ENCODE measurements around the gene TATDN2. TPM values are rescaled to one million over a fixed set of nuclear protein-coding genes. Genes with fewer than 3 reads are reported as not detected.

TATDN2 gene
- total RNA-seq, 2 donors from 2014 or later: 40.8 to 56.3 TPM

GRCh38 chr3:10278501-10278900, 30.2 kb downstream of the TATDN2 start:
- ATAC-seq: no peak
- Mint-ChIP-seq H3K36me3 (peaks cover 5 to 8% of the 10 kb centered on the region in 2 donors), H3K27ac (peak overlapping the region in 1 of 2 donors; percentile 46), H3K9me3 (no peaks in the 10 kb centered on the region)
- DNase-seq (ENCODE audit: low spot score in 2 of 2): no peak

DNA sequence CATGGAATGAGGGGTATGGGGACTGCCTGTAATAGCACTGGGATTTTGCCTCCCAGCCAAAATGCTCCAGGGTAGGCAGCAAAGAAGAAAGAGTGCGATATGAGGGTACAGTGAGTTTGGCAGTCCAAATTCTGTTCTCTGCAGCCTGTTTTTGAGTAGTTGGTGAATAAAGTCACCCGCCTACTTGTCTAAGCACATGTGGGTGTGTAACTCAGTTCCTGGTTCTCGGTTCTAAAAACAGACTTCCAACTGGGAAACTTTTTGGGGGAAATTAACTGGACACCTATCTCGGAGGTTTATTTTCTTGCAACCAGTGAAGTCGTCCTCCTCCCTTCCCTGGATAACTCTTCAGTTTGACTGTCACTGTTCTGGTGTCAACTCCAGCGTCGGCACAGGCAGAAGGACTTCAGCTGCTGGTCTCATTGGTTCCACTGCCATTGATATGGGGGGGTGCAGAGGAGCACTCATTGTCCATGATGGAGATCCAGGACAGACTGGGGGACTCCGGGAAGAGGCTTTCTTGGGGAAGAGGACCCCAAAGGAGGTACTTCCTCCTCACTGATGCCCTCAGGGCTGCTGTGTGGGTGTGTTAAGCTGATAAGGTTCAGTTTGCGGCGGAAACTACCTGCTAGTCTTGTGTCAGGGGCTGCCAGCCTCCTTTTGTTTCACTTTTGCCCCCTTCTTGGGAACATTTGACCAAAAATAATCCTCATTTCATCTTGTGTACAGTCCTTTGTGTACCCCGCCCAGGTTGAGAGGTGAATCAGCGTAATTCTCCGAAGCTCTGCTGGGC, 31.3 kb downstream of the TATDN2 start:
- ATAC-seq (no peak), DNase-seq (ENCODE audit: low spot score in 2 of 2) (no peak)
- Mint-ChIP-seq H3K9me3 (no peaks in the 10 kb centered on the region), H3K27ac (peak overlapping the region in 1 of 2 donors; percentile 52), H3K36me3 (peaks cover 5 to 8% of the 10 kb centered on the region in 2 donors)

GRCh38 chr3:10280177-10280529, 31.9 kb downstream of the TATDN2 start:
- ATAC-seq: no peak
- Mint-ChIP-seq H3K9me3 (no peaks in the 10 kb centered on the region), H3K36me3 (peaks cover 5 to 8% of the 10 kb centered on the region in 2 donors), H3K27ac (no peak overlapping the region)
- DNase-seq (ENCODE audit: low spot score in 2 of 2): no peak

DNA sequence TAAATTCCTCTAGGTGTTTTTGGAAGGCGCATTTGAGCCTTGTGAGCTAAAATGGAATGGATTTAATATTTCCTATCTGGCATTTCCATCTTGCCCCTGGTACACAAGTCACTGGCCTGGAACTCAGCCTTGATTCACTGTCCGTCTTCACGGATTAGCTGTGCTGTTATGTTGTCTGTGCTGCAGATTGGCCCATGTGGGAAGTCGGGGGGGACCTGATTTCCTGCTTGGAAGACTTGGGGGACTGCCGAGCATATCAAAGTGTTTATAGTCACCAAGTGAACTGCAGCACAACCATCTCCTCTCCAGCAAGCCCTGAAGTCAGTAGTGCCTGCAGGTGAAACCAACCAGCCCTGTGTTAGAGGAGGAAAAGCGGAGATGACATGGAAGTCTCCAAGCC, 32.3 kb downstream of the TATDN2 start:
- Mint-ChIP-seq H3K27ac (no peak overlapping the region), H3K9me3 (no peaks in the 10 kb centered on the region), H3K36me3 (peaks cover 5 to 8% of the 10 kb centered on the region in 2 donors)
- ATAC-seq: no peak
- DNase-seq (ENCODE audit: low spot score in 2 of 2): no peak

DNA sequence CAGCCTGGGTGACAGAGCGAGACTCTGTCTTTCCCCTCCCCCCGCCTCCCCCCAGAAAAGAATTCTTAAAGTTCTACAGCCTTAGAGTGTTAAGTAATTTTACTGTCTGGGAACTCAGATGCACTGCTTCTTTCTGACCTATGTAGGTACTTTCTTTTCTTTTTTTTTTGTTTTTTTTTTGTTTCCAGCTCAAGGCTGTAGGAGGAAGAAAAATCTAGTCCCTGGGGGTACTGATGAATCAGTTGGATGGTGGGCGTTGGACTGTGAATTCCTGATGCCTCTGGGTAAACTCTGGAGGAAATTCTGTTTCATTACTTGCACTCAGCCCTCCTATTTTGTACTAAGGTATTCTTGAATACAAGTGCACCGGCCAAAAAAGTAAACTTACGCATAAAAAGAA, 33.7 kb downstream of the TATDN2 start:
- no peaks in the 10 kb centered on the region for H3K9me3 Mint-ChIP-seq
- ATAC-seq (no peak), DNase-seq (ENCODE audit: low spot score in 2 of 2) (no peak)
- H3K27ac Mint-ChIP-seq: peak overlapping the region in 1 of 2 donors; percentile 25
- H3K36me3 Mint-ChIP-seq: peaks cover 7 to 8% of the 10 kb centered on the region in 2 donors

GRCh38 chr3:10283638-10284037, 35.4 kb downstream of the TATDN2 start:
- no peaks in the 10 kb centered on the region for H3K9me3 Mint-ChIP-seq
- peaks cover 8 to 12% of the 10 kb centered on the region in 2 donors for H3K36me3 Mint-ChIP-seq
- ATAC-seq (no peak), DNase-seq (ENCODE audit: low spot score in 2 of 2) (peak in 1 of 2 donors; percentile 39)
- H3K27ac Mint-ChIP-seq: peak overlapping the region; percentile 22 to 57

- no peaks in the 10 kb centered on the region for H3K9me3 Mint-ChIP-seq
- H3K27ac Mint-ChIP-seq: peak overlapping the region; percentile 57 to 88
- DNase-seq (ENCODE audit: low spot score in 2 of 2) (peak in 1 of 2 donors; percentile 72), ATAC-seq (peak; percentile 48 to 88)
- peaks cover 8 to 12% of the 10 kb centered on the region in 2 donors for H3K36me3 Mint-ChIP-seq
Observed at GRCh38 chr3:10284496-10284895, 36.2 kb downstream of the TATDN2 start.

GRCh38 chr3:10285272-10286132, 37.2 kb downstream of the TATDN2 start:
- H3K36me3 Mint-ChIP-seq: peaks cover 8 to 12% of the 10 kb centered on the region in 2 donors
- DNase-seq (ENCODE audit: low spot score in 2 of 2) (no peak), ATAC-seq (no peak)
- H3K9me3 Mint-ChIP-seq: no peaks in the 10 kb centered on the region
- peak overlapping the region; percentile 40 to 57 for H3K27ac Mint-ChIP-seq

GRCh38 chr3:10286133-10286524, 37.9 kb downstream of the TATDN2 start:
- H3K36me3 Mint-ChIP-seq: peaks cover 8 to 12% of the 10 kb centered on the region in 2 donors
- no peak for ATAC-seq
- H3K9me3 Mint-ChIP-seq: no peaks in the 10 kb centered on the region
- no peak for DNase-seq (ENCODE audit: low spot score in 2 of 2)
- H3K27ac Mint-ChIP-seq: peak overlapping the region in 1 of 2 donors; percentile 57

- peak in 1 of 2 donors; percentile 43 for DNase-seq (ENCODE audit: low spot score in 2 of 2)
- ATAC-seq: peak in 1 of 2 donors; percentile 36
- Mint-ChIP-seq H3K9me3 (no peaks in the 10 kb centered on the region), H3K36me3 (peaks cover 8 to 12% of the 10 kb centered on the region in 2 donors), H3K27ac (peak overlapping the region in 1 of 2 donors; percentile 28)
Observed at GRCh38 chr3:10286596-10287295, 38.5 kb downstream of the TATDN2 start.

GRCh38 chr3:10287936-10288574, 39.8 kb downstream of the TATDN2 start:
- Mint-ChIP-seq H3K36me3 (peaks cover 0 to 12% of the 10 kb centered on the region in 2 donors), H3K9me3 (no peaks in the 10 kb centered on the region), H3K27ac (peak overlapping the region in 1 of 2 donors; percentile 36)
- DNase-seq (ENCODE audit: low spot score in 2 of 2) (no peak), ATAC-seq (no peak)

GRCh38 chr3:10288575-10288960, 40.3 kb downstream of the TATDN2 start:
- no peak for ATAC-seq
- Mint-ChIP-seq H3K27ac (peak overlapping the region; percentile 13 to 55), H3K36me3 (peaks cover 0 to 12% of the 10 kb centered on the region in 2 donors), H3K9me3 (no peaks in the 10 kb centered on the region)
- no peak for DNase-seq (ENCODE audit: low spot score in 2 of 2)

DNA sequence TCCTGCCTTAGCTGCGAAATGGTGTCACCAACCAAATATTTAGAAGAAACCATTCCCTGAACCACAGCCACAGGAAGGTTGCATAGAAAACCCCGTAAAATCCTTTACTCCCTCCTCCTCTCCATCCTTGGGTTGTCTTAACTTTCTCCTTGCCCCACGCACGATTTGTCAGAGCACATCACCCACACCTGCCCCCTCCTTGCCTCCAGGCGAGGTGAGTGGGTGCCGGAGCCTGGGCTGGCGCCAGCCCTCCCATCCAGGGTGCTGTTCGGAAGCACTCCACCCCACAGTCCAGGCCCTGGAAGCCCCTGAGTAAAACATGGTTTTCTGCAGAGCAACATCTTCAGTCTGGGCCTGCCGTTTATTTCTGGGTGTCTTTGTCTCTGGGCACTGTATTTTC, 40.8 kb downstream of the TATDN2 start:
- H3K36me3 Mint-ChIP-seq: peaks cover 0 to 12% of the 10 kb centered on the region in 2 donors
- no peaks in the 10 kb centered on the region for H3K9me3 Mint-ChIP-seq
- no peak for DNase-seq (ENCODE audit: low spot score in 2 of 2)
- ATAC-seq: no peak
- peak overlapping the region; percentile 55 to 85 for H3K27ac Mint-ChIP-seq

DNA sequence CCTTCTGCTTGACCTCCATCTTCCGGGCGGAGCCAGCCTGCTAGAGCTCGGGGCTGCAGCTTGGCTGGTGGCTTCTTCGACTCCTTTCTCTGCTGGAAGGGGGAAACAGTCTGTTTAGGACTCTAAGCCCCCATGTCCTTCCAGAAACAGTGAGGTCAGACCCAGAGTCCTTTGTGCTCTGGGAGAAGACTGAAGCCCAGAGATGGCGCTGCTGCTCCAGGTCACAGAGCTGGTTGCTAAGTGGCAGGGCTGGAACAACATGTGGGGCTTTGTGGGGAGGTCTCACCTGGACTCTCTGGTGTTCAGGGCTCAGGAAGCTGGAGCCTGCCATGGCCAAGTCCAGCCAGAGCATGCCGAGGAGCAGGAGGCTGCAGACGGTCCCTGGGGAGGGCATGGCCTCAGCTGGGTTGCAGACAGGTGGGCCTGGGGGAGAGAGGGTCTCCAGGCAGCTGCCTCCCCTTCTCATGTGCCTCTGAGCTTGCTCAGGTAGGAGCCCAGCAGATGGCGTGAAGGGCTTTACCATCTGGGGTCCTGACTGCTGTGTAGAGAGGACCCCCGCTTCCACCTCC, 41.6 kb downstream of the TATDN2 start:
- H3K27ac Mint-ChIP-seq: peak overlapping the region in 1 of 2 donors; percentile 80
- DNase-seq (ENCODE audit: low spot score in 2 of 2): no peak
- no peaks in the 10 kb centered on the region for H3K9me3 Mint-ChIP-seq
- H3K36me3 Mint-ChIP-seq: peaks cover 0 to 12% of the 10 kb centered on the region in 2 donors
- no peak for ATAC-seq

DNA sequence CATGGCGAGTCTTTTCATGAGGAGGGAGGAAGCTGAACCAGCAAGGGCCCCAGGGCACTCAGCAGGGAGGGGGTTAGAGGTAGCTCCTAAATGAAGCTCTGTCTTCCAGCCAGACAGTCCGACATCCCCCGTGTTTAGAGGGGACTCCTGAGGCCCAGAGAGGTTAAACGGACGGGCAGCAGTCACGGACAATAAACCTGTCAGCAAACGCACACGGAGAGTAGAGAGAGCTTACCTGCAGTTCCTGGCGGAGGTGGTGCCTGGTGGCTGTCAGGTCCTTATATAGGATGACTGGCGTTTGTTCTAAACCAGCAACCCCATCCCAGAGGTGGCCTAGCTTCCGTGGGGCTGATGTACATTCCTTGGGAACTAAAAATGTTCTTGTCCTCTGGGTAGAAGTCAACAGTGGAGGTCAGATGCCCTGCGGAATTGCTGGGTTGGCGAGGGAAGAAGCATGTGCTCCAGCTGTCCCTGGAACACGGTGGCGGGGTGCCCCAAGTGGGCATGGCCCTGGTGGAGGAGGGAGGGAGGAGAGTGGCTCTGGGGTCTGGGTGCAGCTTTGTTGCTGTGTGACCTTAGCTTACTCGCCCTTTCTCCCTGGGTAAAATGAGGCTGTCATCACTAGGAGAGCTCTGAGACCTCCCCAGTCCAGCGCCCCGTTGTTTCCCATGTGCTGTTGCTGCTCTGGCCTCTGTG, 42.4 kb downstream of the TATDN2 start:
- ATAC-seq: no peak
- Mint-ChIP-seq H3K36me3 (peaks cover 0 to 12% of the 10 kb centered on the region in 2 donors), H3K27ac (peak overlapping the region in 1 of 2 donors; percentile 68)

More for the DNA sequence above, 42.4 kb downstream of the TATDN2 start:
- H3K9me3 Mint-ChIP-seq: no peaks in the 10 kb centered on the region
- DNase-seq (ENCODE audit: low spot score in 2 of 2): no peak
